ENCODE data around the gene RXRA. TPM values are rescaled to one million over a fixed set of nuclear protein-coding genes. Genes with fewer than 3 reads are reported as not detected.

RXRA gene
- total RNA-seq, 4 donors from 2014 or later: 27.3 to 70.5 (median 58.6) TPM

DNA sequence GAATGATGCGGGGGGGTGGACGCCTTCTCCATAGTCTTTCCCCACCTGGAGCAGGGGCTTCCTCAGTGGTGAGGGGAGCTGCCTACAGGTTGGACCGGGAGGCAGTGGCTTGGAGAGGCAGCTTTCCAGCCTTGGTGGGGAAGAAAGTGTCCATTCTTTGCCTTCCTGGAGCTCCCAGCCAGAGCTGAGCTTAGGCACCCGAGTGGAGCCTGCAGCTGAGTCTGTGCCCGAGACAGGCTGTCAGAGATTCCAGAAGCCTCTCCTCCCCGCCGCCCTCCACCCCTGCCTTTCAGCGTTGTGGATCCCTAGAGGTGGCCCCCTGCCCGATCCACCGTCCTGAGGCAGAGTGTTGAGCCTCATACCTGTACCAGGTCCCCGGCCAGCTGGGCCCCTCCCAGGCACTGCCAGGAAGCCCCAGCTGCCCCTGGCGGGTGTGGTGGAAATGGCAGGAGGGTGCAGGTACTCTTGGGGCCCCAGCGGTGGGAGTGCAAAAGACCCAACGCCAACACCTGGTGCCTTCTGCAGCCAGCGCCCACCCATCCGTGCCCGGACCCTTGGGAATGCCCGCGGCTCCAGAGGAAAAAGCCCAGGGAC lies 112.0 kb downstream of the RXRA start:
- Histone ChIP-seq H3K36me3 (no peaks in the 10 kb centered on the region), H3K27me3 (peaks cover 11% of the 10 kb centered on the region), H3K9me3 (no peaks in the 10 kb centered on the region), H3K27ac (peak overlapping the region in 1 of 4 donors; percentile 33), H3K4me3 (no peak overlapping the region), H3K4me1 (peaks cover 36 to 63% (median 42%) of the 10 kb centered on the region in 4 donors)
- in situ Hi-C loops (cut with MboI; ENCODE audit: low pct_ligation_motif_present in 1 of 4, low pct_unique_long_range_greater_than_20kb in 1 of 4, low sequenced_read_pairs in 3 of 4): no loop called here
- WGBS, 2 donors (ENCODE audit: low coverage in 1 of 2): 67% methylated on average over 15 of the region's 19 CpGs; no CpG with 5 or more reads in 1 of the 2 donors
- TF ChIP-seq EP300 (IDR thresholded peaks at IDR 0.05; ENCODE audit: low read depth): no peak
- TF ChIP-seq, protein P1, sequence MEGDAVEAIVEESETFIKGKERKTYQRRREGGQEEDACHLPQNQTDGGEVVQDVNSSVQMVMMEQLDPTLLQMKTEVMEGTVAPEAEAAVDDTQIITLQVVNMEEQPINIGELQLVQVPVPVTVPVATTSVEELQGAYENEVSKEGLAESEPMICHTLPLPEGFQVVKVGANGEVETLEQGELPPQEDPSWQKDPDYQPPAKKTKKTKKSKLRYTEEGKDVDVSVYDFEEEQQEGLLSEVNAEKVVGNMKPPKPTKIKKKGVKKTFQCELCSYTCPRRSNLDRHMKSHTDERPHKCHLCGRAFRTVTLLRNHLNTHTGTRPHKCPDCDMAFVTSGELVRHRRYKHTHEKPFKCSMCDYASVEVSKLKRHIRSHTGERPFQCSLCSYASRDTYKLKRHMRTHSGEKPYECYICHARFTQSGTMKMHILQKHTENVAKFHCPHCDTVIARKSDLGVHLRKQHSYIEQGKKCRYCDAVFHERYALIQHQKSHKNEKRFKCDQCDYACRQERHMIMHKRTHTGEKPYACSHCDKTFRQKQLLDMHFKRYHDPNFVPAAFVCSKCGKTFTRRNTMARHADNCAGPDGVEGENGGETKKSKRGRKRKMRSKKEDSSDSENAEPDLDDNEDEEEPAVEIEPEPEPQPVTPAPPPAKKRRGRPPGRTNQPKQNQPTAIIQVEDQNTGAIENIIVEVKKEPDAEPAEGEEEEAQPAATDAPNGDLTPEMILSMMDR (IDR thresholded peaks at IDR 0.05): peak in 3 of 5 experiments; percentile 13 to 27 (median 17)
- no peak for DNase-seq
- intact Hi-C loops (cut with DNase I; ENCODE audit: low total_unique reads): loop anchor here (10.0 kb wide), 1 partner anchor 113 kb away; the partner anchor contains the start of gene RXRA

DNA sequence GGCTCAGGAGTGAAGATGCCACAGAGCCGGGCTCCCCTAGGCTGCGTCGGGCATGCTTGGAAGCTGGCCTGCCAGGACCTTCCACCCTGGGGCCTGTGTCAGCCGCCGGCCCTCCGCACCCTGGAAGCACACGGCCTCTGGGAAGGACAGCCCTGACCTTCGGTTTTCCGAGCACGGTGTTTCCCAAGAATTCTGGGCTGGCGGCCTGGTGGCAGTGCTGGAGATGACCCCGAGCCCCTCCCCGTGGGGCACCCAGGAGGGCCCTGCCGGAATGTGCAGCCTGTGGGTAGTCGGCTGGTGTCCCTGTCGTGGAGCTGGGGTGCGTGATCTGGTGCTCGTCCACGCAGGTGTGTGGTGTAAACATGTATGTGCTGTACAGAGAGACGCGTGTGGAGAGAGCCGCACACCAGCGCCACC lies 113.1 kb downstream of the RXRA start:
- H3K36me3 ChIP-seq: no peaks in the 10 kb centered on the region
- H3K9me3 ChIP-seq: no peaks in the 10 kb centered on the region
- no peak for DNase-seq
- no peak overlapping the region for H3K27ac ChIP-seq
- H3K4me3 ChIP-seq: no peak overlapping the region
- peaks cover 36 to 59% (median 38%) of the 10 kb centered on the region in 4 donors for H3K4me1 ChIP-seq
- in situ Hi-C loops (cut with MboI; ENCODE audit: low pct_ligation_motif_present in 1 of 4, low pct_unique_long_range_greater_than_20kb in 1 of 4, low sequenced_read_pairs in 3 of 4) (no loop called here), intact Hi-C loops (cut with DNase I; ENCODE audit: low total_unique reads) (loop anchor here (10.0 kb wide), 1 partner anchor 115 kb away; the partner anchor contains the start of gene RXRA)
- TF ChIP-seq POLR2AphosphoS5 (IDR thresholded peaks at IDR 0.05): no peak
- no peak for TF ChIP-seq EP300 (IDR thresholded peaks at IDR 0.05; ENCODE audit: low read depth)
- TF ChIP-seq, protein P1 (IDR thresholded peaks at IDR 0.05): no peak
- no peak for TF ChIP-seq POLR2A (IDR thresholded peaks at IDR 0.05)
- WGBS, 2 donors (ENCODE audit: low coverage in 1 of 2): 79% methylated on average over 17 of the region's 23 CpGs; no CpG with 5 or more reads in 1 of the 2 donors
- peaks cover 11% of the 10 kb centered on the region for H3K27me3 ChIP-seq

DNA sequence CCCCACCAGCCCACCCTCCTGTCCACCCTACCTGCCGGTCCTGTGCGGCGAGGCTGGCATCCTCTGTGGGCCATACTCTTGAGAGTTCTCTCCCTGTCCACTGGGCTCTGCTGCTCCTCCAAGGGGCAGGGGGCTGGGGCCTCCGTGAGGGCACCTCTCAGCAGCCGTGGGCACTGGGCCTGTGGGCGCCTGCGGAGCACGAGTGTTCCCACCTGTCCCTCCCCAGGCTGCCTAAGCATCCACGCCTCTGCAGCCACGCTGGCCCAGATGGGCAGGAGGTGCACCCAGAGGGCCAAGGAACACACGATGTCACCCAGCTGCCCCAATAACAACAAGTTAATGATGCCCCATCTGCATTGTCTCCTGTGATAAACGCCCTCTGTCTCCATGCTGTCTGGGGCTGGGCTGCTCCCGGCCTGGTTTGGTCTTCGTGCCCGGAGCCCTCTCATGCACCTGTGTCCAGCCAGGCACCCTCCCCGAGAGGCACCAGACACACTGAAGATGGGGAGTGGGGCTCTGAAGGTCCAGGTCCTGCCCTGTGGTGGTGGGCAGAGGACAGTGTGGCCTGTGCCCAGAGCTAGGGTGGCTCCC lies 114.5 kb downstream of the RXRA start:
- peaks cover 11% of the 10 kb centered on the region for H3K27me3 ChIP-seq
- no peak for TF ChIP-seq POLR2A (IDR thresholded peaks at IDR 0.05)
- TF ChIP-seq, protein P1 (IDR thresholded peaks at IDR 0.05): no peak
- no peak for TF ChIP-seq EP300 (IDR thresholded peaks at IDR 0.05; ENCODE audit: low read depth)
- TF ChIP-seq POLR2AphosphoS5 (IDR thresholded peaks at IDR 0.05): no peak
- intact Hi-C loops (cut with DNase I; ENCODE audit: low total_unique reads): no loop called here
- in situ Hi-C loops (cut with MboI; ENCODE audit: low pct_ligation_motif_present in 1 of 4, low pct_unique_long_range_greater_than_20kb in 1 of 4, low sequenced_read_pairs in 3 of 4): loop anchor here in 2 of 4 donors (10.0 kb wide), 2 partner anchors 266 to 276 kb away; partner anchors contain the start of gene RNU6ATAC (in 1 of the 2)
- H3K4me3 ChIP-seq: no peak overlapping the region
- WGBS, 2 donors (ENCODE audit: low coverage in 1 of 2): 65% methylated on average over 16 of the region's 16 CpGs; no CpG with 5 or more reads in 1 of the 2 donors
- H3K9me3 ChIP-seq: no peaks in the 10 kb centered on the region
- H3K36me3 ChIP-seq: no peaks in the 10 kb centered on the region
- no peak for DNase-seq
- H3K27ac ChIP-seq: no peak overlapping the region
- H3K4me1 ChIP-seq: peaks cover 24 to 48% (median 28%) of the 10 kb centered on the region in 4 donors

DNA sequence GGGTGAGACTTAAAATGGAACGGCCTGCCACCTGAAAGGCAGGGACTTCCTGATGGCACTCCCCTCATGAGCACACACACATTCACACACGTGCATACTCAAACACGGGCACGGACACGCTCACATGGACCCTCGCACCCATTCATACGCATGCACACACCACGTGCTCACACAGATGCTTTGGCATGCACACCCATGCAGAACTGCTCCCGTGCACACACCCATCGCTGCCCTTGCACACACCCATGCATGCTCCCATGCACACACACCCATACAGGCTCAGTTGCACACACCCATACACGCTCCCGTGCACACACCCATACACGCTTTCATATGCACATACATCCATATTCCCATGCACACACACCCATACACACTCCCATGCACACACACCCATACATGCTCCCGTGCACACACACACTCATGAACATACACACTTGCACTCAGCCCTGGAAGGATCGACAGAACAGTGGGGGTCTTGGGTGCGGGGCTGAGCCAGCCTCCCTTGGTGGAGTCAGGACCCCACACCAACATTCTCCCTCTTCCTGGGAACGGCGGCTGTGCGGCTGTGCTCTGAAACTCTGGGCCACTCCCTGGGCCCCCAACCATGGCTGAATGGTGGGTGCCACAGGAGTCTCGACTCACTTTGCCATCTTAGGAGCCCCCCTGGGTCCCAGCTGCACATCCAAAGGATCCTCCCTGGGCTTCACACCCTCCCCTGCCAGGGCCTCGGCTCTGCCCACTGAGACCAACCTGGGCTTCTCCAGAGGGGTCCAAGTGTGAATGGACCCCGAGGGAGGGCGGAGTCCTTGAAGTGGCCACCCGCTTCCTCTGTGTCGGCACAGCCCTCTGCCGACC lies 115.2 kb downstream of the RXRA start:
- Histone ChIP-seq H3K4me1 (peaks cover 17 to 40% (median 21%) of the 10 kb centered on the region in 4 donors), H3K4me3 (no peak overlapping the region), H3K36me3 (no peaks in the 10 kb centered on the region), H3K9me3 (no peaks in the 10 kb centered on the region), H3K27me3 (peaks cover 11% of the 10 kb centered on the region), H3K27ac (no peak overlapping the region)
- no peak for DNase-seq
- TF ChIP-seq POLR2AphosphoS5 (IDR thresholded peaks at IDR 0.05): peak in 2 of 3 donors; percentile 27 to 53
- no peak for TF ChIP-seq POLR2A (IDR thresholded peaks at IDR 0.05)
- intact Hi-C loops (cut with DNase I; ENCODE audit: low total_unique reads) (no loop called here), in situ Hi-C loops (cut with MboI; ENCODE audit: low pct_ligation_motif_present in 1 of 4, low pct_unique_long_range_greater_than_20kb in 1 of 4, low sequenced_read_pairs in 3 of 4) (loop anchor here in 2 of 4 donors (10.0 kb wide), 2 partner anchors 267 to 277 kb away; partner anchors contain the start of gene RNU6ATAC (in 1 of the 2))
- 50 to 55% methylated on average over 2 to 24 of the region's 26 CpGs for WGBS, 2 donors (ENCODE audit: low coverage in 1 of 2)

Measured in transverse colon (tissue), 4 donors.